Measurements from ENCODE around the gene MYL10.

Gene MYL10

GRCh38 chr7:101580596-101580995 lies 48.5 kb downstream of the MYL10 start:
- H3K27ac ChIP-seq: no peak overlapping the region
- H3K27me3 ChIP-seq (ENCODE audit: control insufficient read depth, insufficient read depth, low read length): no peaks in the 10 kb centered on the region
- no peaks in the 10 kb centered on the region for H3K36me3 ChIP-seq (ENCODE audit: control insufficient read depth, insufficient read depth, low read length)
- no peak overlapping the region for H3K4me3 ChIP-seq (ENCODE audit: low read depth, low read length)
- no peaks in the 10 kb centered on the region for H3K4me1 ChIP-seq
- H3K9ac ChIP-seq: no peak overlapping the region
- H2AFZ ChIP-seq: no peak overlapping the region
- H3K9me3 ChIP-seq (ENCODE audit: control insufficient read depth, low read length): no peaks in the 10 kb centered on the region
- H3K79me2 ChIP-seq: no peaks in the 10 kb centered on the region
- no peak overlapping the region for H3K4me2 ChIP-seq (ENCODE audit: low read length)
- TF ChIP-seq, protein P1, sequence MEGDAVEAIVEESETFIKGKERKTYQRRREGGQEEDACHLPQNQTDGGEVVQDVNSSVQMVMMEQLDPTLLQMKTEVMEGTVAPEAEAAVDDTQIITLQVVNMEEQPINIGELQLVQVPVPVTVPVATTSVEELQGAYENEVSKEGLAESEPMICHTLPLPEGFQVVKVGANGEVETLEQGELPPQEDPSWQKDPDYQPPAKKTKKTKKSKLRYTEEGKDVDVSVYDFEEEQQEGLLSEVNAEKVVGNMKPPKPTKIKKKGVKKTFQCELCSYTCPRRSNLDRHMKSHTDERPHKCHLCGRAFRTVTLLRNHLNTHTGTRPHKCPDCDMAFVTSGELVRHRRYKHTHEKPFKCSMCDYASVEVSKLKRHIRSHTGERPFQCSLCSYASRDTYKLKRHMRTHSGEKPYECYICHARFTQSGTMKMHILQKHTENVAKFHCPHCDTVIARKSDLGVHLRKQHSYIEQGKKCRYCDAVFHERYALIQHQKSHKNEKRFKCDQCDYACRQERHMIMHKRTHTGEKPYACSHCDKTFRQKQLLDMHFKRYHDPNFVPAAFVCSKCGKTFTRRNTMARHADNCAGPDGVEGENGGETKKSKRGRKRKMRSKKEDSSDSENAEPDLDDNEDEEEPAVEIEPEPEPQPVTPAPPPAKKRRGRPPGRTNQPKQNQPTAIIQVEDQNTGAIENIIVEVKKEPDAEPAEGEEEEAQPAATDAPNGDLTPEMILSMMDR (IDR thresholded peaks at IDR 0.05): no peak

DNA sequence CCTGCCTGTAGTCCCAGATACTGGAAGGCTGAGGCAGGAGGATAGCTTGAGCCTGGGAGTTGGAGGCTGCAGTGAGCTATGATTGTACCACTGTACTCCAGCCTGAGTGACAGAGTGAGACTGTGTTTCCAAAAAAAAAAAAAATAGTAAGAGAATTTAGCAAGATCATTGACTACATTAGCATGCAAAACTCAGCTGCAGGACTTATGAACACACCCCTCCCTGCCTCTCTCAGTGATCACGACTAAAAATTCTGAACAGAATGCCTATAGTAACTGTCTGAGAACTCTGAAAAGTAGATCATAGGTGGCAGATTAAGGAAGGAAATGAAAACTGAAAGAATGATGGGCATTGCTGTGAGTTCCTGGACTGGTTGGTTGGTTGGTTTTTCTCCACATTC lies 50.5 kb downstream of the MYL10 start:
- TF ChIP-seq, protein P1 (IDR thresholded peaks at IDR 0.05): no peak
- no peak overlapping the region for H3K4me3 ChIP-seq (ENCODE audit: low read depth, low read length)

GRCh38 chr7:101576998-101577397 lies 52.1 kb downstream of the MYL10 start:
- Histone ChIP-seq H3K27ac (no peak overlapping the region), H3K9ac (no peak overlapping the region), H2AFZ (no peak overlapping the region), H3K4me2 (ENCODE audit: low read length) (no peak overlapping the region), H3K4me3 (ENCODE audit: low read depth, low read length) (no peak overlapping the region), H3K4me1 (no peaks in the 10 kb centered on the region), H3K79me2 (no peaks in the 10 kb centered on the region), H3K36me3 (ENCODE audit: control insufficient read depth, insufficient read depth, low read length) (no peaks in the 10 kb centered on the region), H3K9me3 (ENCODE audit: control insufficient read depth, low read length) (no peaks in the 10 kb centered on the region), H3K27me3 (ENCODE audit: control insufficient read depth, insufficient read depth, low read length) (no peaks in the 10 kb centered on the region)
- TF ChIP-seq, protein P1 (IDR thresholded peaks at IDR 0.05): no peak

More for the DNA sequence above, 50.5 kb downstream of the MYL10 start:
- Histone ChIP-seq H3K9me3 (ENCODE audit: control insufficient read depth, low read length) (no peaks in the 10 kb centered on the region), H3K4me1 (no peaks in the 10 kb centered on the region), H2AFZ (no peak overlapping the region), H3K27me3 (ENCODE audit: control insufficient read depth, insufficient read depth, low read length) (no peaks in the 10 kb centered on the region), H3K36me3 (ENCODE audit: control insufficient read depth, insufficient read depth, low read length) (no peaks in the 10 kb centered on the region), H3K27ac (no peak overlapping the region), H3K79me2 (no peaks in the 10 kb centered on the region), H3K4me2 (ENCODE audit: low read length) (no peak overlapping the region), H3K9ac (no peak overlapping the region)

DNA sequence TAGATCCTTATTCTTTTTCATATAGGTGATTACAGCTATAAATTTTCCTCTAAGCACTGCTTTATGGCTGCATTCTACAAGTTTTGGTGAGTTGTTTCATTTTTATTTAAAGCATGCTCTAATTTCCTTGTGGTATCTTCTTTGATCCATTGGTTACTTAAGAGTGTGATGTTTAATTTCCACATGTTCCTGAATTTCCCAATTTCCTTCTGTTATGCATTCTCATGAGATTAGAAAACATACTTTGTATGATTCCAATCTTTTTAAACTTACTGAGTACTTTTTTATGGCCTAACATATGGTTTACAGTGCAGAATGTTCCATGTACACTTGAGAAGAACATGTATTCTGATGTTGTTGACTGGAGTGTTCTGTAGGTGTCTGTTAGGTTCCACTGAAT lies 53.4 kb downstream of the MYL10 start:
- H3K27me3 ChIP-seq (ENCODE audit: control insufficient read depth, insufficient read depth, low read length): no peaks in the 10 kb centered on the region
- TF ChIP-seq, protein P1 (IDR thresholded peaks at IDR 0.05): no peak
- no peaks in the 10 kb centered on the region for H3K36me3 ChIP-seq (ENCODE audit: control insufficient read depth, insufficient read depth, low read length)
- no peak overlapping the region for H3K9ac ChIP-seq
- no peak overlapping the region for H3K4me3 ChIP-seq (ENCODE audit: low read depth, low read length)
- no peak overlapping the region for H2AFZ ChIP-seq
- H3K79me2 ChIP-seq: no peaks in the 10 kb centered on the region
- H3K4me2 ChIP-seq (ENCODE audit: low read length): no peak overlapping the region
- H3K9me3 ChIP-seq (ENCODE audit: control insufficient read depth, low read length): no peaks in the 10 kb centered on the region
- no peaks in the 10 kb centered on the region for H3K4me1 ChIP-seq
- no peak overlapping the region for H3K27ac ChIP-seq

GRCh38 chr7:101575168-101575567 lies 53.9 kb downstream of the MYL10 start:
- Histone ChIP-seq H2AFZ (no peak overlapping the region), H3K36me3 (ENCODE audit: control insufficient read depth, insufficient read depth, low read length) (no peaks in the 10 kb centered on the region), H3K9ac (no peak overlapping the region), H3K27me3 (ENCODE audit: control insufficient read depth, insufficient read depth, low read length) (no peaks in the 10 kb centered on the region), H3K9me3 (ENCODE audit: control insufficient read depth, low read length) (no peaks in the 10 kb centered on the region), H3K4me2 (ENCODE audit: low read length) (no peak overlapping the region), H3K27ac (no peak overlapping the region), H3K4me1 (no peaks in the 10 kb centered on the region), H3K79me2 (no peaks in the 10 kb centered on the region), H3K4me3 (ENCODE audit: low read depth, low read length) (no peak overlapping the region)
- TF ChIP-seq, protein P1 (IDR thresholded peaks at IDR 0.05): no peak

Measured in parathyroid adenoma (tissue), 2 donors.